Renal cortical epithelial cell (primary cell): ENCODE measurements around the gene TBC1D24. TPM values are rescaled to one million over a fixed set of nuclear protein-coding genes. Genes with fewer than 3 reads are reported as not detected.
"Not testable (repeated sequence)": the region's sequence is repeated elsewhere in the genome, so short reads cannot be mapped to it uniquely, and the experiment has no call there.

Experiments
- DNase-seq: peaks from one replicate; pipeline ENCODE4 v3.0.0-alpha.2; 2011; ENCODE audit warnings: low read depth
- total RNA-seq: library from RNA; depleted of rRNA; stranded (reverse); fragments of >200 nt; gene quantifications from 2 replicates; pipeline ENCODE4 v1.2.3, GENCODE V29; 2014

Gene TBC1D24
- total RNA-seq, 1 donor from 2014 or later: 18.3 TPM

DNA sequence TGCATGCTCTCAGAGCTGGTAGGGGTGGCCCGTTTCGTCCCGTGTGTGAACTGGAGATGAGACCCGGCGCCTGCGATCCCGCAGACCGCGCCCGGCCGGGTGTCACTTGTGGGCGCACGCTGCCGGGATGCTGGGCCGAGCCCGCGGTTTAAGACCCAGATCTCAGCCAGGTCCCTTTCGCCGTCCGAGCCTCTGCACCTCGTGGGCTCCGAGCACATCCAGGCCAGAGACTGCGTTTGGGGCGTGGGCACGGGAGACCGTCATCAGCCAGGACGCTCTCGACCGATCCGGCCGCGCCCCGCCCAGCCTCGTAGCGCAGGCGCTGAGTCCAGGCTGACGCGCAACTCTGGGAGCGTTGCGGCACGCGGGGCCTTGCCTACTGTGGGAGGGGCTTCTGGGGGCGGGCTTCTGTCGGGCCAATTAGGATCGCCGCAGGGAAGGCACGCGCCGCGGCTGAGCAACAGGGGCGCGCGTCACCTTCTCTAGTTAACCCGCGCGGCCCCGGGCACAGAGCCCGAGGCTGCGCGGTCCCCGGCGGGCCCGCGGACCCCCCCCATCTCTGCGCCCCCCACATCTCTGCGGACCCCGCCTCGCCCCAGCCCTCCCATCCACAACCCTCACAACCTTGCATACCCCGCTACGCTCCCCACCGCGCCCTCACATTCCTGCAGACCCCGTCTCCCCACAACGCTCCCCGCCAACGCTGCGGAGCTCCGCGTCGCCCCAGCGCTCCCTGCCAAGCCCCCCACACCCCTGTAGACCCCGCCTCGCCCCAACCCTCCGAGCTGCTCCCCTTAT, 57.0 kb downstream of the TBC1D24 start:
- peak; percentile 85 for DNase-seq

DNA sequence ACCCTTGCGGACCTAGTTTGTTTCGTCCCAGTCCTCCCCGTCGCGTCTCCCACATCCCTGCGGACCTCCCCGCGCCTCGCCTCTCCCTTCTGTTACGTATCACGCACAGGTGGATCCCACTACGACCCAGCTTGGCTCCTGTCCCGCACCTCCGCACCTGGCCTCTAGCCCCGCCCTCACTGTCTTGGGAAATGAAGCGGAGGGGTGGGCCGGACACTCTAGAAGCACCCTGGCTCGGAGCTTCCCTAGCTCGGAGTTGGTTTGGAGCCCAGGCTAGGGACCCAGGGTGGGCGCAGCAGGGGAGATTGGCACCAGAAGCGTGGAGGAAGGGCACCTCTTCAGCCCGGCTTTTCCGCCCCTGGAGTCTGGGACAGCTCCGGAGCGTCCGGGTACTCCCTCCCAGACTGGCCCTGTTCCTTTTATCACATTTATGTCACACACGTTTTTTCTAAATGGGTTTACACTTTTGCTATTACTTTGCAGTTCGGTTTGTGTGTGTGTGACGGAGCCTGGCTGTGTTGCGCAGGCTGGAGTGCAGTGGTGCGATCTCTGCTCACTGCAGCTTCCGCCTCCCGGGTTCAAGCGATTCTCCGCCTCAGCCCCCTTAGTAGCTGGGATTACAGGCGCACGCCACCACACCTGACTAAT, 57.7 kb downstream of the TBC1D24 start:
- DNase-seq: peak; percentile 46

DNA sequence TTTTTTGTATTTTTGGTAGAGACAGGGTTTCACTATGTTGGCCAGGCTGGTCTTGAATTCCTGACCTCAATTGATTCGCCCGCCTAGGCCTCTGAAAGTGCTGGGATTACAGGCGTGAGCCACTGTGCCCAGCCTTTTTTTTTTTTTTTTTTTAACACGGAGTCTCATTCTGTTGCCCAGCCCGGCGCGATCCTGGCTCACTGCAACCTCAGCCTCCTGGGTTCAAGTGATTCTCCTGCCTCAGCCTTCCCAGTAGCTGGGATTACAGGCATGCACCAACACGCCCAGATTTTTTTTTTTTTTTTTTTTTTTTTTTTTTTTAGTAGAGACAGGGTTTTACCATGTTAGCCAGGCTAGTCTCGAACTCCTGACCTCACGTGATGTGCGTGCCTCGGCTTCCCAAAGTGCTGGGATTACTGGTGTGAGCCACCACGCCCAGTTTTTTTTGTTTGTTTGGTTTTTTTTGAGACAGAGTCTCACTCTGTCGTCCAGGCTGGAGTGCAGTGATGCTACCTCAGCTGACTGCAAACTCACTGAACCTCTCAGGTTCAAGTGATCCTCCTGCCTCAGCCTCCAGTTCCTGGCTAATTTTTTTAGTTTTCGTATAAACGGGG, 58.3 kb downstream of the TBC1D24 start:
- DNase-seq: not testable (repeated sequence)

DNA sequence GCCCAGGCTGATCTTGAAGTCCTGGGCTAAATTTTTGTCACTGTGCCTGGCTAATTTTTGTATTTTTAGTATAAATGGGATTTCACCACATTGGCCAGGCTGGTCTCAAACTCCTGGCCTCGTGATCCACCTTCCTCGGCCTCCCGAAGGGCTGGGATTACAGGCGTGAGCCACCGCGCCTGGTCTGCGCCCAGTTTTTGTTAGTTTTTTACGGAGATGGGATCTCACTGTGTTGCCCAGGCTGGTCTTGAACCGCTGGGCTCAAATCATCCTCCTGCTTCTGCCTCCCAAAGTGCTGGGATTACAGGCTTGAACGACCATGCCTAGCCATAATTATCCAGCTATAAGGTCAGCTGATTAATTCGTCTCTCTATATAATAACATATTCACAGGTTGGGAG, 59.0 kb downstream of the TBC1D24 start:
- DNase-seq: no peak

DNA sequence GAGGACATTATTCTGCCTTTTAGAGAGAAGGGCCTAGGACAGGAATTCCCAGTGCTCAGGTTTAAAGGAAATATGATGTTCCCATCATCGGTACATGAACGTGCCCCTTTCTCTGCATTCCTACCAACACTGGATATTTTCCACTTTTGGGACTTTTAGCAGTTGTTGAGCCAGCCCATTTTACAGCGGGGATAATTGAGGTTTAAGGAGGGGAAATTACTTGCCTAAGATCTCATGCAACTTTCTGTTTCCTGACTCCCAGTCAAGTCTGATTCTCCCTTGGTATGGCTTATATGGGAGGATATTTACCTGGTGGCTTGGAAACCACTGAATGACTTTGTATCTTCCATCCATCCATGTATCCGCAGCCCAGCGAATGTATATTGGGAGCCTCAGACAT, 59.4 kb downstream of the TBC1D24 start:
- DNase-seq: not testable (repeated sequence)

DNA sequence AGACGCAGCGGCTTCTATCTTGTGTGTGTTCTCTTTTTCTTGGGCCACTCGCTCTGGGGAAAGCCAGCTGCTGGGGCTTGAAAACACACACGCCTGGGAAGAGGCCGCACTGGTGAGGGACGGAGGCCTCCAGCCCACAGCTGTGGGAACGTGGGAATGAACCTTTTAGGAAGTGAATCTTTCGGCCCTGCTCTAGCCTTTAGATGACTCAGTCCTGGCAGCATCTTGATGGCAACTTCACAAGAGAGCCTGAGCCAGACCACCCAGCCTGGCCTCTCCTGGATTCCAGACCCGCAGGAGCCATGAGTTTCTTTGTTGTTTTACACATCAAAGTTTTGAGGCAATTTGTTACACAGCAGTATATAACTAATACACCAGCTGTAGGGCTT, 60.7 kb downstream of the TBC1D24 start:
- no peak for DNase-seq

DNA sequence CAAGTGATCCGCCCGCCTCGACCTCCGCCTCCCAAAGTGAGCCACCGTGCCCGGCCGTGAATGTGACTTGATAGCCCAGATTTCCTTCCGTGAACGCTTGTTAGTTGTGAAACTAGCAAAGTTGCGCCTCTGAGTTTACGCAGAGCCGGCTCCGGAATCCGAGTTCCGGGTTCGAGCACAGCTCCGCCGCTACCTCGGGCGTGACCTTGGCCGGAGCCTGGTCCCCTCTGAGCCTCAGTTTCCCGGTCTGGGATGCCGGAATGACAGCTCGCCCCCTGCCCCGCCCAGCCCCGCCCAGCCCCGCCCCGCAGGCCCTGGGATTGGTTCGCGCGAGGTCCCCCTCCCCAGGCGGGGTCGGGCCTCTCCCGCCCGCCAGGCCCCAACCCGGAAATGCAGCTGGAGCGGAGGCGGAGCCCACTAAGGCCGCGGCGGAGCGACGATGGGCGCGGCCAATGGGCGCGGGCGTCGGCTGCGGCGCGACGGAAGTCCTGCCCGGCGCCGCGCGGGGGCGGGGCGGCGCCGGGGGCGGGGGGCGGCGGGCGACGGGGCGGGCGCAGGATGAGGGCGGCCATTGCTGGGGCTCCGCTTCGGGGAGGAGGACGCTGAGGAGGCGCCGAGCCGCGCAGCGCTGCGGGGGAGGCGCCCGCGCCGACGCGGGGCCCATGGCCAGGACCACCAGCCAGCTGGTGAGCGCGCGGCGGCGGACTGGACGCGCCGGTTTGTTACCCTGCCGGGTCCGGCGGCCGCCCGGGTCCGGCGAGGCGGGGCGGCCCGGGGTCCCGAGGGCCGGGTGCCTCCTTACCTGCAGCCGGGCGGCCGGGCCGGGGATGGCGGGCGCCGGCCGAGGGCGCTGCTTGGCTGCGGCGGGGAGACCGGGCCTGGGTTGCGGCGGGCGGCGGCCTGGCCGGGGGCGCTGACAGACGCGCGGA, 62.8 kb downstream of the TBC1D24 start, which contains the start of gene PDPK1:
TSS of gene PDPK1 (plus strand) at position 571 of the 929 bp plus-strand sequence. CDS start at position 663, 92 bp downstream.
- peak; percentile 79 for DNase-seq

DNA sequence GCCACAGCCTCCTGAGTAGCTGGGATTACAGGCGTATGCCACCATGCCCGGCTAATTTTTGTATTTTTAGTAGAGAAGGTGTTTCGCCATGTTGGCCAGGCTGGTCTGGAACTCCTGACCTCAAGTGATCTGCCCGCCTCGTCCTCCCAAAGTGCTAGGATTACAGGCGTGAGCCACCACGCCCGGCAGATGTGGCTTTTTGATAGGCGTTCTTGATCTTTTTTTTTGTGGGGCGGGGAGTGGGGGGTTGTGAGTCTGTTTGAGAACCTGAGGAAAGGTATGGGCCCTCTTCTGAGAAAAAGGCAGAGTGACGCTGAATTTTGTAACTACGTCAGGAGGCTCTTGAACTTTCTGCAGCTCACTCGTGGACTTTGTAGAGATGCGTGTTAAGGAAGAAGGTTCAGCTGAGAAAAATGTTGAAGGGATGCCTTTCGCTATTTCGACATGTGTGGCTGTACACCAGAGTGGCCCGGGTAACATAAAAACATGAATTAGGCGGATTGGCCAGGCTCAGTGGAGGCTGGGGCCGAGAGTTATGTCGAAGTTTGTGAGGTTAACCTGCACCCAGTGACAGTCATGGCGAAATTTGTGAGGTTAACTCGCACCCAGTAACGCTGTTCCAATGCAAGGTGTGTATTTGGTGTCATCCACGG, 64.4 kb downstream of the TBC1D24 start:
- DNase-seq: not testable (repeated sequence)

DNA sequence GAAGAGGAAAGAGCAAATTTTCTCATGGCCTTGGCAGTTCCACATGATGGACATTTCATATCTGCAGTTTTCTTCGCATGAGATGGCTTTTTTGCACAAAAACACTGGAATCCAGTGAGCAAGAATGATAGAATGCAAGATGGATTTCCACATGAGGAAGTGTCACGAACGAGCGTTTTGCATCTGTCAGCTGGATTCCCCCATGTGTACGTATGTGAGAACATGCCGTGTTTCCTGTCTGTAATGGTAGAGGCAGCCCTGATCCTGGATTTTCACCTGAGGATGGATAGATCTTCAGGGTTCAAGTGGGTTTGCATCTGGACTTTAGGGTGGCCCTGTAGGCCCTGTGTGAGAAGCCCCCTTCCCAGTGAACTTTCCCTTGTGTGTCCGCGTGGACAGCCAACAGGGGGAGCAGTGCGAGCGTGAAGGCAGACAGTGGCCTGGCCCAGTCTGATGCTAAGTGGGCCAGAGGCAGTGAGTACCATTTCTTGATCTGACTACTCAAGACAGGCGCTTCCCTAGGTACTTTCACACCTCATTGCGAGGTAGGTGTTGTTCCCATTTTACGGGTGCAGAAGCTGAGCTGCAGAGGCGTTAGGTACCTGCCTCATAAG, 65.0 kb downstream of the TBC1D24 start:
- not testable (repeated sequence) for DNase-seq

DNA sequence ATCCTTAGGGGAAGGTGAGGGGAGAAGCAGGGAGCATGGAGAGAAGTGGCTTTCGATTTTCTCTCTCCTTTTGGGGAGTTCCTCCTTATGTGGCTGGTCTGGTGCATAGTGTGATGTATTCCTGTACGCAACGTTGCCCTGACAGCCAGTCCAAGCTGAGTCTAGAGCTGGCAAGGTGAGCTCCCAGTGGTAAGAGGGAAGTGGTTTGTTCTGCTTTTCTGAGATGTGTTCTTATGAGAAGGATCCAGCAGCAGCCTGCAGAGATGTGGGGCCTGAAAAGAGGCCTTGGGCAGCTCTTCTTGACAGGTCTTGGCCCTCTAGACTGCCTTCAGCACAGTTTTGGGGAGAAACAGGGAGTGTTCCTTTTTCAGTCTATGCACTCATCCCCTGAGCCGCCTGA, 66.0 kb downstream of the TBC1D24 start:
- not testable (repeated sequence) for DNase-seq

DNA sequence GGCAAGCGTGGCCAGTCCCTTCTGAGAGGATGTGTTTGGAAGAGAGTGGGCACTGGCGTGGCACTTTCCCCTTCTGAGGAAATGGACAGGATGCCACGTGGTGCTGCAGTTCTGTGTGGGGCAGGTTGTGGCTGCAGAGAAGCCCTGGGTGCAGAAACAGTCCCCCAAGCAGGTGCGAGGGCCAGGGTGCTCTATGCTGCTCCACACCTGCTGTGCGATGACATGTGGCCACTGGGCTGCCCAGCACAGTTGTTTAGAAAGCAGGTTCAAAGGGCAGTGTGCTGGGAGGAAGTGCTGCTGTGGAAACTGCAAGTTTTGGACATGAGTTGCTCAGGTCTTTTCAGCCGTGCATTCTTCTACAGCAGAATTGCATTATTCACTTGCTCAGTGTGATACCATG, 66.5 kb downstream of the TBC1D24 start:
- peak; percentile 26 for DNase-seq

DNA sequence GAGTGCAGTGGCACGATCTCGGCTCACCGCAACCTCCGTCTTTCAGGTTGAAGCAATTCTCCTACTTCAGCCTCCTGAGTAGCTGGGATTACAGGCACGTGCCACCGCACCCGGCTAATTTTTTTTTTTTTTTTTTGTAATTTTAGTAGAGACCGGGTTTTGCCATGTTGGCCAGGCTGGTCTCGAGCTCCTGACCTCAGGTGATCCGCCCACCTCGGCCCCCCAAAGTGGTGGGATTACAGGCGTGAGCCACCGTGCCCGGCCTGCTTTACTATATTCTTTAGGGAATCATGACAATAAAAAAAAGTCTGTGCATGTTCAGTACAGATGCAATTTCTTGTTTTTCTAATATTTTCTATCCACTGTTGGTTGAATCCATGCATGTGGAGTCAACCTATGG, 68.8 kb downstream of the TBC1D24 start:
- DNase-seq: not testable (repeated sequence)

DNA sequence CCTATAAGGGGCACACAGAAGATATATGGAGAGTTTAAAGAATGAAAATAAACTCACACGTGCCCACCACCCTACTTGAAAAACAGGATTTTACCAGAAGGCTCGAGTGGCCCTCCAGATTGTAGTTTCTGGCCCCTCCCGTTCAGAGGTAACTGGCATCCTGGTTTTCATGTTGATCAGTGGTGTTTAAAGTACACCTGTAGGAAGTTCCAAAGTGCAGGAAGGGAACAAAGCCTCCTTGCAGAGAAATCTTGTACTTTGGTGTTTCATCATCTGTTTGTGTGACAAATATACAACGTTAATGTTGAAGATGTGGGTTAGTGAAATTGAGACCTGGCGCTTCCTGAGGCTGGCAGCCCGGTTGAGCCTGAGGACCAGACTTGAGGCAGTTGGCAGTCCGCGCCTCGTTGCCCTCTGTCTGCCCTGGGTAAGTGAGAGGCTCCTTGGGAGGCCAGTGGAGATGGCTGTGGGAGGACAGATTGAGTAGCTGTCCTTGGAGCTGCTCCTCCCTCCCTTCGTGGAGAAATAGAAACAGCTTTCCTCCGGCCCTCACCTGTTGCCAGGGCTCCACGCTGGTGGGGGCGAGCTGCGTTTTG, 75.5 kb downstream of the TBC1D24 start:
- DNase-seq: not testable (repeated sequence)

DNA sequence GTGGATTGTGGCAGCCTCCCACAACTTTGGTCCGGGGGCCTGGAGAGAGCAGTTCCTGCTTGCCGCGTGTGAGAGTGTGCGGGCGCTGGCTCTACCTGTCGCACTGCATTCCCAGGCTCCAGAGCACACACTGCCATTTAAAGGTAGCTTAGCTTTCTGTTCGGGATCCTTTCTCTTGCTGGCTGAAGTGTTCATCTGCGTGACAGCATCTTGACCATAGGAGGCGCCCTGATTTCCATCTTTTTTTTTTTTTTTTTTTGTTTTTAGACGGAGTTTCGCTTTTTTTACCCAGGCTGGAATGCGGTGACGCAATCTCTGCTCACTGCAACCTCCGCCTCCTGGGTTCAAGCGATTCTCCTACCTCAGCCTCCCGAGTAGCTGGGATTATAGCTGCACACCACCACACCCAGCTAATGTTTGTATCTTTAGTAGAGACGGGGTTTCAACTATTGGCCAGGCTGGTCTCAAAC, 76.5 kb downstream of the TBC1D24 start:
- DNase-seq: peak; percentile 7

DNA sequence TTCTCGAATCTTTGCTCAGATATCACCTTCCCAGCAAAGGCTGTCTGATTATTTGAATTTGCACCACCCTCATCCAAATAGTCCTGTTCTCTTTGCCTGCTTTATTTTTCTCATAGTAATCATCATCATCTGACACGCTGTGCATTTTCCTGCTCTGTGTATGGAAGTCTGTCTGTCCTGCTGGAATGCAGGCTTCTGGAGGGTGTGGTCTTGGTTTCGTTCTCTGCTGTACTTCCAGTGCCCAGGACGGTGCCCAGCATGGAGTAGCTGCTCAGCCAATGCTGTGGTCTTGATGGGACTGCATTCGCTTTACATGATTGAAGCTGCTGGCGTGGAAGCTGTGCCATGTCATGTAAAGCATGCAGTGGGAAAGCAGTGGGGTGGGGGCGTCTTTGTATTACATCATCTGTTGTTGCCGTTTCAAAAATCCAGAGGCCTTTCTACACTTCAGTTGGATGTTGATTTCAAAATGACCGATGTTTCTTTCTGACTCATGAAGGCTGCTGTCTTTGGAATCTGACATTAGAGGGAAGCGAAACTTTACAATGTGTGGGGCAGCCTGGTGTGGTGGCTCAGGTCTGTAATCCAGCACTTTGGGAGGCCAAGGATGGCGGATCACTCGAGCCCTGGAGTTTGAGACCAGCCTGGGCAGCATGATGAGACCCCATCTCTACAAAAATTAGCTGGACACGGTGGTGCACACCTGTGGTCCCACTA, 79.9 kb downstream of the TBC1D24 start:
- not testable (repeated sequence) for DNase-seq
